Ecto neural progenitor cell (in vitro differentiated cells): ENCODE results near the gene PIP5KL1.

ENCODE experiments used
- DNase-seq: peaks from one replicate; pipeline ENCODE4 v3.0.0-alpha.2; 2018; ENCODE audit warnings: low spot score

PIP5KL1 gene

GRCh38 chr9:127968700-127969383, 38.3 kb upstream of the PIP5KL1 start:
- no peak for DNase-seq

GRCh38 chr9:127968042-127968441, 37.5 kb upstream of the PIP5KL1 start:
- DNase-seq, result no peak

- DNase-seq, result no peak
These were observed 36.7 kb upstream of the PIP5KL1 start for GRCh38 chr9:127967151-127967809.

- DNase-seq, result no peak
These were observed 36.0 kb upstream of the PIP5KL1 start for GRCh38 chr9:127966416-127967150.

GRCh38 chr9:127965953-127966352, 35.4 kb upstream of the PIP5KL1 start:
- DNase-seq, result no peak

- no peak for DNase-seq
These were observed 32.9 kb upstream of the PIP5KL1 start for GRCh38 chr9:127963359-127964064.

GRCh38 chr9:127963041-127963358, 32.4 kb upstream of the PIP5KL1 start:
- no peak for DNase-seq

- DNase-seq, result no peak
These were observed 31.7 kb upstream of the PIP5KL1 start for GRCh38 chr9:127962278-127962677.

GRCh38 chr9:127961613-127962155, 31.1 kb upstream of the PIP5KL1 start:
- DNase-seq, result no peak

GRCh38 chr9:127961155-127961490, 30.5 kb upstream of the PIP5KL1 start:
- no peak for DNase-seq

- no peak for DNase-seq
These were observed 30.0 kb upstream of the PIP5KL1 start for GRCh38 chr9:127960410-127961154.

GRCh38 chr9:127959841-127960409, 29.3 kb upstream of the PIP5KL1 start:
- DNase-seq, result no peak

GRCh38 chr9:127959398-127959797, 28.8 kb upstream of the PIP5KL1 start:
- no peak for DNase-seq

GRCh38 chr9:127958728-127959127, 28.2 kb upstream of the PIP5KL1 start:
- DNase-seq, result no peak

- DNase-seq, result no peak
These were observed 24.9 kb upstream of the PIP5KL1 start for GRCh38 chr9:127955294-127956015.

- DNase-seq, result no peak
These were observed 24.3 kb upstream of the PIP5KL1 start for GRCh38 chr9:127954831-127955293.

GRCh38 chr9:127953768-127954505, 23.4 kb upstream of the PIP5KL1 start:
- no peak for DNase-seq

- no peak for DNase-seq
These were observed 22.6 kb upstream of the PIP5KL1 start for GRCh38 chr9:127953154-127953553.

- DNase-seq, result no peak
These were observed 20.1 kb upstream of the PIP5KL1 start for GRCh38 chr9:127950513-127951289.
